CD4-positive, alpha-beta T cell treated with Interferon alpha-2 for 1 hour (primary cell): ENCODE data around the gene DNMT3A.

Experiments used
- DNase-seq, 2 donors: peaks; one replicate each; pipeline ENCODE4 v3.0.0-alpha.2; 2020 to 2022

The DNMT3A gene

DNA sequence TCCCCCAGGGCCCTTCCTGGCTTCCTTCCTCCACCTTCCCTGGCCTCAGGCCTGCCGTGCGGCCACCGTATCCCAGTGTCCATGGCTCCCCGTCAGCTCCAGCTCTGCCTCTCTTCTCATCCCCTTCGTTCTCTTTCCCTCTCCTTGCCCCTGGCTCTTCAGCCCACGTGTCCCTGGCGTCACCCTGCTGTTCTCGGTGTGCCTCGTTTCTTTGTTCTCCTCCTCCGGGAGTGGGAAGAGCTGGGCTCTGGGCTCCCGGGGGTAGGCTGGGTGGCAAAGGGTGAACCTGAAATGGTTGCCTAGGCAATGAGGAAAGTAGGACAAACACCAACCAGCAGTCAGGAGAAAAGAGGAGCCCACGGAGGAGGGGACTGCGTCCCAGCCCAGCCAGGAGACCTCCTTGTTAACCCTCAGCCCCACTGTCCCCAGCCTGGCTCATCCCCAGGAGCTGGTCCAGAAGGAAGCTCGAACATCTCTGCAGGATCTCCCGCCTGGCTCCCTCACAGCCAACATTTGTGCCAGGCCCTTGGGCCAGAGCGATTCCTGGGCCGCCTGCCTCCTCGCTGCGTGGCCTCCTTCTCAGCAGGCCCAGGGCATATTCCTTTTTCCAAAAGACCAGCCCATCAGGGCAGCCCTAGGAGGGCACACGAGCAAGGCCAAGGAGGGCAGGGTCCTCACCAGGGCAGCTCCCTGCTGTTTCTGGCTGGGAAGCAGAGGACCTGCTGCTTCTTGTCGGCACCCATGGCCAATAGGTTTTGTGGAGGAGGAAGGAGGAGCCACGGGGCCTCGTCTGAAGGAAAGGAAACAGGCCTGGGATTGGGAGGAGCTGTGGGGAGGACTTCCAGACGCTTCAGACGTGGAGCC lies 30.9 kb upstream of the DNMT3A start:
- no peak for DNase-seq

GRCh38 chr2:25371253-25372241 lies 29.8 kb upstream of the DNMT3A start:
- no peak for DNase-seq

DNA sequence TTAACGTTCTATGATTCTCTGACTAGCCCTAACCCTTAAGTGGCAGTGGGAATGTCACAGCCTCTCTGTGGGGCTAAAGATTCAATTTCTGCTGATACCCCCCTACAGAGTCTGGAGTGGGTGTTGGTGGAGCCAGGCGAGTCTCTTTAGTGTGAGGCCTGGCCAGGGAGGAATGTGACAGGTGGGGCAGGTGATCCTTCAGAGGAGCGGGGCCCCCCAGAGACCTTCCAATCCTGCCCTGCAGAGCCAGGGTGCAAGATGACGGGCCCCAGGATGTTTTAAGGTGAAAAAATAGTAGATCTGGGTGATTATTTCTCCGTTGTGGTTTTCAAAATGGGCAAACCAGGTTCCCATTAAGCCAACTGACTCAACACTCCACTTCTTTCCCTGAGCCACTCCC lies 28.2 kb upstream of the DNMT3A start:
- no peak for DNase-seq

DNA sequence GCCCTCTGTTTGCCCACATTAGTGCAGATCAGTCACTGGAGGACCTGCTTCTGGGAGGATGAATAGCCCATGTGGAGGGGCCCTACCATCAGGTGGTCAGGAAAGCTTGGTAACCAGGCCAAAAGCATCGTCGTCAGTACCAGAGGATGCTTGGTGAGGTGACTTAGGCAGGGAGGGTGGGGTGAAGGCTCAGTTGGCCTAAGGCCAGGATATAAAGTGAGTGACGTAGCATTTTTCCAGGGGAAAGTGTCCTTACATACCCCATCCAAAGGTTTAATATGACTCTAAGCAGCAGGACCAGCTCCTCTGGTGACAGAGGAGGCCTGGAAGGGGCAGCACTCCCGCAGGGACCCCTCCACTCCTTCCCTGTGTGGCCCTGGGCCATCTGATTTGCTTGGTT lies 27.7 kb upstream of the DNMT3A start:
- no peak for DNase-seq

DNA sequence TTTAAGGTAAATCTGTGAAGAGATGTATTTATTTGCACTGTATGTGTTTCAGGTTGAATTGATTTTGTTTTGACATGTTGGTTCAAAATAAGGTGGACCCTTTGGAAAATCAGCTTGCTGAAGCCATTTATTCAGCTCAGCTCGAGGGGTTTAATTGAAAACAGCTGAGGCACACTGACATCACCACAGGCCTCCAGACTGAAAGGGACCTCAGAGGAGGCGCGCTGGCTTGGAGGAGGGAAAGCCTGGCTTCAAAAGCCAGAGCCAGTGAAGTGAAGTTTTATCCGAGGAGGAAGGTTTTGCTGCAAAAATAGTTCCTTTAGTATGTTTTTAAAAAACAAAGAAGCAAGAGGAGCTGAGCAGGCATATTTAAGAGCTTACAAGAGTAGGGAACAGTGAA lies 26.9 kb upstream of the DNMT3A start:
- no peak for DNase-seq

DNA sequence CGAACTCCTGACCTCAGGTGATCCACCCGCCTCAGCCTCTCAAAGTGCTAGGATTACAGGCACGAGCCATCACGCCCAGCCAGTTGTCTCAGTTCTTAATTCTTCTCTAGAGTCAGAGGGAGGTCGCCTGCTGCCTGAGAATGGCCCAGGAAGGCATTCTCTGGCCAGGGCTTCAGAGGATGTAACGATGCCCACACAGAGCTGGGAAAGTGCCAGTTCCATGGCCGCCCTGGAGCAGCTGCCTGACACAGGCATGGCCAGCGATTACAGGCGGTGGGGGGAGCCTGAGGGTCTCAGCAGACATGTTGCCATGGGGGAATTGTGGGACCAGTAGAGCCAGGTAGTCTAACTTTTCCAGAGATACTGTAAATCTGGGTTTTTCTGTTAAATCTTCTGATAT lies 25.6 kb upstream of the DNMT3A start:
- no peak for DNase-seq

DNA sequence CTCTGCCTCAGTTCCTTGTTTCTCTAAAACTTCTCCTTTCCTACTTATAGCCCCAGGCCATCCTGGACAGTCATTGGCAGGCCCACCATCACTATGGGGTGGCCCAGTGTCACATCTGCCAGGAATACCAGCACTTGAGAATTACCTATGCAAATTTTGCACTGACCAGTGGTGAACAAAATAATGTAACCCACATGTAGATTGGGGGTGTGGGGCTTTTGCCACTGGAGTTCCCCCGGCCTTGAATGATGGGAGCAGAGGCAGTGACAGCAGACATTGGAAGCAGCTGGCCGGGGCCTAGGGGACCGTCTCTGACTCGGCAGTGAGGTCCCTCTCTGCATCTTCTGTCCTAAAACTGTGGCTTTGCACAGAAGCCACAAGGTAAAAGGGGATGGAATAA lies 24.9 kb upstream of the DNMT3A start:
- DNase-seq = no peak

- no peak for DNase-seq
Observed at GRCh38 chr2:25365241-25365640, 23.5 kb upstream of the DNMT3A start.

DNA sequence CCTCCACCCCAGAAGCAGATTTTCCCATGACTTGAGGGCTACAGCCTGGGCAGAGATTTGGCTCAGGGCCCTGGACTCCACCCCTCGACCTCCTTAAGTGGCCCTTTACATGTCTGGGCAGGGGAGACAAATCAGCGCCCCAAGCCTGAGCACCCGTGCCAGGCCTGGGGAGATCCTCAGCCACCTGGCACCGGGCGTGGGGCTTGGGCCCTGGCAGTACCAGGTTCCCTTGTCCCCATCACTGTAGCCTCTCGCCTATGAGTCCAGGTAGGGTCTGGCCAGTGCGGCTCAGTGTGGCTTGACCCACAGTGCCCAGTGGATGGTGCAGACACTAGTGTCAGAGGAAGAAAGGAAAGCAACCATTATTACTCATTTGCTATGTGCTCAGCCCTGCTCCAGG lies 22.0 kb upstream of the DNMT3A start:
- no peak for DNase-seq

DNA sequence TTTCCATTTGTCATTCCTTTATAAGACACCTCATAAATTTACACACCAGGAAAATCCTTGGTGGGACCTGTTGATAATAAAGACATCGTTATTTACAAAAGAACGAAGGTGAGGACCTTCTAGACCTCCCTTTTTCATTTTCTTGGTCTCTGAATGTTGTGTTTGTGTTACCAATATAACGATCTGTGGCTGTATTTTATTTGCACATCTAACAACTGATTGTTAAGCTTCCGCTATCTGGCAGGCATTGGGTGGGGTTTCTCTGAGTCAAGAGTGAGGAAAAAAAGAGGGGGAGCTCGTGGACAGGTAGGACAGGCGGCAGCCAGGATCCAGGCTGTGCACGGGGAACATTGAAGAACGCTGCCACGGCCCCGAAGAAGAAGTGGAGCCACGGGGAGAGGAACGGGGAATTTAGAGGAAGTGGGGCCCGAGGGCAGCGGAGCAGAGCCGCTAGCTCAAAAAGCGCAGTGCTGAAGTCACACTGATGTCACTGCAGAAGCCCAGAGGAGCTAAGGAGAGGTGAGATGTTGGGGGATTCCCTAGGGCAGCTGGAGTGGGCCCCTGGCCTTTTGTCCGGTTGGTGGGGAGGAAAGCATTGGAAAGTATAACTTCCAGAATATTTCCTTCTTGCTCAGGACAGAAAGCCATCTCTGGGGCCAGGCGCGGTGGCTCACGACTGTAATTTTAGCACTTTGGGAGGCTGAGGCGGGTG lies 20.9 kb upstream of the DNMT3A start:
- peak; percentile 79 to 85 for DNase-seq

DNA sequence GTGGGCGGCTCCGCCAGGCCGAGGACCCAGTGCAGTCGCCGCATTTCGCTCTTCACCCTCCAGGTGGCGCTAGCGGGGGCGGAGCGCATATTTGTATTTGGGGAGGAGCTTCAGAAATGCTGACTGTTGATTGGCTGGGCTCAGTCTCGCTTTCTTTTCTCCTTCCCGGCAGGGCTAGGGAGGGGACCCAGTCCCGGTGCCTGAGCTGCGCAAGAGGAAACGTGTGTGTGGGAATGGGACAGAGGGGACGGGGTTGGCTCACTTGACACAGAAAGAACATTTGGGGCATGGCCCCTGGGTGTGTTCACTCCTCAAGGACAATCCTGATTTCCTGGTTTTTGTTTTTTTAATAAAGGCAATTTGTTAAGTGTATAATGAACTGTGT lies 20.3 kb upstream of the DNMT3A start:
- DNase-seq = peak; percentile 92 to 96

DNA sequence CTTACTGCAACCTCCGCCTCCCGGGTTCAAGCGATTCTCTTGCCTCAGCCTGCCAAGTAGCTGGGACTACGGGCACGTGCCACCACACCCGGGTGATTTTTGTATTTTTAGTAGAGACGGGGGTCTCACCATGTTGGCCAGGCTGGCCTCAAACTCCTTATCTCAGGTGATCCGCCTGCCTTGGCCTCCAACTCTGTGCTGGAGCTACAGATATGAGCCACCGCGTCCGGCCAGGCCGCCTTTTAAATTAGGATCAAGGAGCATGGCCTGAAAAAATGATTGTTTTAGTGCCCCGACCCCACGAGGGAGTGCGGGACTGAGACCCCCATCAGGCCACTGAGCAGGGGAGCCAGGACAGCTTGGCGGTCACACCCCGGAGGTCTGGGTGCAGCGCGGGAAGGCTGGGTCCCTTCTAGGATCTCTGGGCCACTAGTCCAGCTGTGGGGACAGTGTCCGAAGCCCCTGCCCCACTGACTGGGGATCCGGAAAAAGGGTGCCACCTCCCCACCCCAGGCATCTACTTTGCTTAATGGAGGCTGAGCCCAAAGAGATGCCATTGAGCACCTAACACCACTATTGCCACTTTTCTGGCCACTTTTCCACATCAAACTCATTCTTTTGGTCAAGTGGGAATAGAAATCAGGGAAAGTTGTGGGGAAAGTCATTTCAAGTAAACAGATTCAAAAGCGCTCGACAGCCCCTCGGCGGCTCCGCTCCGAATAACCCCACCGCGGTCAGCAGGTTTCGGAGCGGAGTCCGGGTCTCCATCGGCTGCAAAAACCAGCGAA lies 19.7 kb upstream of the DNMT3A start:
- DNase-seq = no peak

- no peak for DNase-seq
Observed at GRCh38 chr2:25358836-25359235, 17.1 kb upstream of the DNMT3A start.

DNA sequence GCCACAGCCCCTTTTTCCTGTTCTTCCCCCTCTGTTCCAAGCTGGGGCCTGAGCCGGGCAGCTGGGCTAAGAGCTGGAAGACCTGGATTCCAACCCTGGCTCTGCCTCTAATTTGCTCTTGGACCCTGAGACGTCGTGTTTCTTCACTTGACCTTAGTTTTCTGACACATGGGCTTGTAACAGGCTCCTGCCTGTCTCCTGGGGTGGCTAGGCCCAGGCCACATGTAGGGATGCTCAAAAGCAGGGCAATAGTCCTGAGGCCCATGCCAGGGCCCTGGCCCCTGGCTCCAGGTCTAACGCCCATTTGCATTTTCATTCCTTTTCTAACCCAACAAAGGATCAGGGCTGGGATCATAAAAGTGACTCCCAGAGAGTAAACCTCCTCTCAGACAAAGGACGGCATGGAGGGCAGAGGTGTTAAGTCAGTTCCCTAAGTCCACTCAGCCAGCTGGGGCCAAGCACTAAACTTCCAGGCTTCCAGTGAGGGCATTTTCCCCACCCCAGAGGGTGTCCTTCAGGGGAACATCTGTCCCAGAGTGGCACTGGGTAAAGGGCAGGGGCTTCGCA lies 16.6 kb upstream of the DNMT3A start:
- DNase-seq = no peak

DNA sequence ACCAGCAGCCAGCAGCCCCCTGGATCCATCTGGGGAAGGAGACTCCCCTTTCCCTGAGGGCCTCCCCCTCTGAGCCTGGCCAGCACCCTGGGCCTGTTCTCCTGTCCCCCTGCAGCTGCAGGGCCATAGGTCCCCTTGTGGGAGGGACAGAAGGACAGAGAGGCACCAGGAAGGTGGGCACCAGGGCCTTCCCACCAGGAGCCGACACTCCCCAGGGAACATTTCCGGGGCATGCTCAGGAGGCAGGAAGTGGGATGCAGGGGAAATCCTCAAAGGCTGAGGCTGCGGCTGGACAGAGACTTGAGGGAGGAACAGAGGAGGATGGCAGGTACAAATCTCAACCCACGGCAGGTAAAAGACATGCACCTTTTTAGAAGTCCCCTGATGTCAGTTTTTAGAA lies 14.4 kb upstream of the DNMT3A start:
- DNase-seq = no peak

GRCh38 chr2:25355270-25355669 lies 13.5 kb upstream of the DNMT3A start:
- DNase-seq = no peak

GRCh38 chr2:25354116-25354515 lies 12.4 kb upstream of the DNMT3A start:
- DNase-seq = no peak

- no peak for DNase-seq
Observed at GRCh38 chr2:25349397-25349796, 7.7 kb upstream of the DNMT3A start.

DNA sequence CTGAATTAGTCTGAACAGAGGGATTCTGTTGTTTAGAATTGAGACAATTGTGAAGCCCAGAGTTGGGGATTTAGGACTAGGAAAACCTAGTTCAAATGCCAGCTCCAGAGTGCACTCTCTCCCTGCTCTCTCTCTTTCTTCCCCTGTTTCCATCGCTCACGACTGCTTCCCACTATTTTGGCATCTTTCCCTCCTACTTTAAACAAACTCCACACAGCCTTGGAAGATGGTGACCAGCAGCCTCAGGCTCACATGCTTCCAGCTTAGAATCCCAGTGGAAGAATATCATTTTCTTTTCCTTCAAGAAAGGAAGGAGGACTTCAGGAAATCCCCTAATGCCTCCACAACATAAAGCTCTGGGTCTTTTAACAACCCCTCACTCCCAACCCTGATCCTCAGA lies 6.1 kb upstream of the DNMT3A start:
- DNase-seq = no peak

- DNase-seq = no peak
Observed at GRCh38 chr2:25347205-25347815, 5.6 kb upstream of the DNMT3A start.

- DNase-seq = no peak
Observed at GRCh38 chr2:25343187-25343825, 1.6 kb upstream of the DNMT3A start.
